Measurements from ENCODE around the gene POLRMT. TPM values are rescaled to one million over a fixed set of nuclear protein-coding genes. Genes with fewer than 3 reads are reported as not detected.

The POLRMT gene
- polyA plus RNA-seq, 1 donor, result 62.1 TPM

Other genes with a start within 250 kb of the POLRMT start
- gene C2CD4C, start 224.4 kb downstream of the POLRMT start, polyA plus RNA-seq, result 3.0 TPM
- 48.2 TPM for gene SHC2, start 172.5 kb downstream of the POLRMT start, polyA plus RNA-seq
- gene MADCAM1, start 137.1 kb downstream of the POLRMT start, polyA plus RNA-seq, result 10.7 TPM
- gene TPGS1, start 126.0 kb downstream of the POLRMT start, polyA plus RNA-seq, result 16.2 TPM
- gene CDC34, start 101.8 kb downstream of the POLRMT start, polyA plus RNA-seq, result 69.8 TPM
- 2.0 TPM for gene GZMM, start 89.5 kb downstream of the POLRMT start, polyA plus RNA-seq
- gene BSG, start 60.9 kb downstream of the POLRMT start, polyA plus RNA-seq, result 388 TPM
- gene HCN2, start 43.7 kb downstream of the POLRMT start, polyA plus RNA-seq, result 0.76 TPM
- gene FGF22, start 6.3 kb upstream of the POLRMT start, polyA plus RNA-seq, result 0.24 TPM
- 41.4 TPM for gene RNF126, start 29.7 kb upstream of the POLRMT start, polyA plus RNA-seq
- 32.9 TPM for gene FSTL3, start 42.9 kb upstream of the POLRMT start, polyA plus RNA-seq
- gene PRSS57, start 61.9 kb upstream of the POLRMT start, polyA plus RNA-seq, result 1.1 TPM
- 29.2 TPM for gene PALM, start 75.4 kb upstream of the POLRMT start, polyA plus RNA-seq
- 200 TPM for gene MISP, start 117.6 kb upstream of the POLRMT start, polyA plus RNA-seq
- gene PTBP1, start 163.9 kb upstream of the POLRMT start, polyA plus RNA-seq, result 240 TPM
- gene PLPPR3, start 188.4 kb upstream of the POLRMT start, polyA plus RNA-seq, result 5.2 TPM
- gene AZU1, start 194.3 kb upstream of the POLRMT start, polyA plus RNA-seq, result 0.33 TPM
- gene PRTN3, start 207.5 kb upstream of the POLRMT start, polyA plus RNA-seq, result 0.22 TPM
- gene ELANE, start 218.8 kb upstream of the POLRMT start, polyA plus RNA-seq, result 0.09 TPM
- gene CFD, start 226.1 kb upstream of the POLRMT start, polyA plus RNA-seq, result 6.1 TPM

All from large intestine (tissue), 1 donor.